Measurements from ENCODE around the gene ZC3H11A. TPM values are rescaled to one million over a fixed set of nuclear protein-coding genes. Genes with fewer than 3 reads are reported as not detected.
"Not testable (repeated sequence)": the region's sequence is repeated elsewhere in the genome, so short reads cannot be mapped to it uniquely, and the experiment has no call there.

The ZC3H11A gene
- total RNA-seq (10 to 100 TPM; 37.4 to 54.2 (median 43.5) TPM), polyA plus RNA-seq (10 to 100 TPM; 25.6 to 31.7 TPM)
- long read RNA-seq, donor 1, full-length matches to known transcripts = 4 of 21 reads
- long read RNA-seq, donor 1, partial matches to known transcripts = 9 of 21 reads
- long read RNA-seq, donor 1, other reads (novel, unspliced or antisense) = 8 of 21 reads
- long read RNA-seq, donor 2, full-length matches to known transcripts = 2 of 55 reads
- long read RNA-seq, donor 2, partial matches to known transcripts = 27 of 55 reads
- long read RNA-seq, donor 2, other reads (novel, unspliced or antisense) = 26 of 55 reads
- long read RNA-seq, donor 3, full-length matches to known transcripts = 4 of 22 reads
- long read RNA-seq, donor 3, partial matches to known transcripts = 12 of 22 reads
- long read RNA-seq, donor 3, other reads (novel, unspliced or antisense) = 6 of 22 reads

GRCh38 chr1:203795441-203796235, at the start of gene ZC3H11A, which contains the start of gene ZBED6:
ZC3H11A (plus strand) TSS chr1:203795623; CDS start chr1:203817071, 21,448 bp downstream.
ZBED6 (plus strand) TSS chr1:203795623; CDS start chr1:203797523, 1,900 bp downstream.
- Histone ChIP-seq H3K27ac (peak within 1 kb of the TSS; percentile 89 to 98 (median 96)), H3K9me3 (no peaks in the 10 kb centered on the region), H3K27me3 (no peaks in the 10 kb centered on the region), H3K36me3 (peaks cover 0 to 31% (median 8%) of the 10 kb centered on the region in 9 donors), H3K4me3 (peak within 1 kb of the TSS; percentile 47 to 92 (median 82)), H3K4me1 (peaks cover 8 to 52% (median 42%) of the 10 kb centered on the region in 12 donors)
- peak; percentile 98 to 99 (median 98) for ATAC-seq
- 0 to 1% (median 0%) methylated on average over 33 to 59 of the region's 59 CpGs for WGBS, 4 donors
- TF ChIP-seq CTCF (IDR thresholded peaks at IDR 0.05) (no peak), POLR2A (IDR thresholded peaks at IDR 0.05) (peak in 1 of 2 donors; percentile 63)
- intact Hi-C loops (cut with DNase I) = loop anchor here in 2 of 10 donors (5.0 to 10.0 kb wide), 2 partner anchors 168 to 291 kb away; partner anchors contain the start of gene ATP2B4 (in 1 of the 2)
- DNase-seq = peak; percentile 99 to 100 (median 99)

- intact Hi-C loops (cut with DNase I) = no loop called here
- H3K36me3 ChIP-seq = peaks cover 0 to 13% (median 6%) of the 10 kb centered on the region in 9 donors
- H3K9me3 ChIP-seq = no peaks in the 10 kb centered on the region
- no peak overlapping the region for H3K27ac ChIP-seq
- no peak for DNase-seq
- WGBS, 4 donors = 91 to 96% (median 95%) methylated on average over 6 of the region's 6 CpGs
- TF ChIP-seq POLR2A (IDR thresholded peaks at IDR 0.05) (no peak), CTCF (IDR thresholded peaks at IDR 0.05) (no peak)
- no peak for ATAC-seq
- peaks cover 0 to 33% (median 21%) of the 10 kb centered on the region in 12 donors for H3K4me1 ChIP-seq
- no peaks in the 10 kb centered on the region for H3K27me3 ChIP-seq
- H3K4me3 ChIP-seq = no peak overlapping the region
Observed at GRCh38 chr1:203746281-203746680, 49.1 kb upstream of the ZC3H11A start.

GRCh38 chr1:203751051-203751450, 44.4 kb upstream of the ZC3H11A start:
- Histone ChIP-seq H3K27me3 (no peaks in the 10 kb centered on the region), H3K9me3 (no peaks in the 10 kb centered on the region), H3K4me1 (peaks cover 0 to 7% (median 0%) of the 10 kb centered on the region in 12 donors), H3K27ac (no peak overlapping the region), H3K36me3 (no peaks in the 10 kb centered on the region), H3K4me3 (no peak overlapping the region)
- WGBS, 4 donors = 48 to 67% (median 62%) methylated on average over 3 of the region's 3 CpGs
- TF ChIP-seq CTCF (IDR thresholded peaks at IDR 0.05) = no peak
- no peak for ATAC-seq
- no peak for DNase-seq
- intact Hi-C loops (cut with DNase I) = no loop called here

GRCh38 chr1:203751618-203752361, 43.6 kb upstream of the ZC3H11A start:
- 90 to 97% (median 95%) methylated on average over 5 of the region's 5 CpGs for WGBS, 4 donors
- intact Hi-C loops (cut with DNase I); H3K36me3 ChIP-seq; ATAC-seq; H3K9me3 ChIP-seq; H3K4me1 ChIP-seq; H3K27ac ChIP-seq; H3K27me3 ChIP-seq; DNase-seq; H3K4me3 ChIP-seq: not testable (repeated sequence)
